Activated naive CD8-positive, alpha-beta T cell treated with anti-CD3 and anti-CD28 coated beads, Interleukin-2, amount 50 U/mL, for 24 hours (primary cell): Measurements from ENCODE around the gene NCAPD2.
A peak's percentile ranks its signal among the peaks of the same experiment; 100 is the strongest.

ENCODE experiments used
- ATAC-seq: fragments of 150-1000 bp; cut with Tn5 transposase; one replicate; pipeline ENCODE4 v1.10.0; 2021
- DNase-seq: peaks from one replicate; pipeline ENCODE4 v3.0.0; 2021
- H3K27ac Mint-ChIP-seq: one replicate; pipeline ENCODE4 v1.8.0; 2021; ENCODE audit warnings: mild to moderate bottlenecking, mixed read lengths
- H3K27me3 Mint-ChIP-seq: one replicate; pipeline ENCODE4 v1.8.0; 2021; ENCODE audit warnings: mixed read lengths
- H3K36me3 Mint-ChIP-seq: one replicate; pipeline ENCODE4 v1.8.0; 2021; ENCODE audit warnings: low read depth, mixed read lengths
- H3K4me1 Mint-ChIP-seq: one replicate; pipeline ENCODE4 v1.8.0; 2021; ENCODE audit warnings: mixed read lengths
- H3K4me3 Mint-ChIP-seq: one replicate; pipeline ENCODE4 v1.8.0; 2021; ENCODE audit warnings: mild to moderate bottlenecking, moderate library complexity, mixed read lengths
- H3K9me3 Mint-ChIP-seq: one replicate; pipeline ENCODE4 v1.8.0; 2021; ENCODE audit warnings: mixed read lengths

NCAPD2 gene

GRCh38 chr12:6538420-6539313, 44.8 kb downstream of the NCAPD2 start:
- Mint-ChIP-seq H3K9me3 (no peaks in the 10 kb centered on the region), H3K4me3 (peak overlapping the region; percentile 97), H3K36me3 (peaks cover 49% of the 10 kb centered on the region), H3K27ac (peak overlapping the region; percentile 100), H3K27me3 (peaks cover 3% of the 10 kb centered on the region), H3K4me1 (peaks cover 68% of the 10 kb centered on the region)
- ATAC-seq: peak; percentile 4
- DNase-seq: peak; percentile 53

DNA sequence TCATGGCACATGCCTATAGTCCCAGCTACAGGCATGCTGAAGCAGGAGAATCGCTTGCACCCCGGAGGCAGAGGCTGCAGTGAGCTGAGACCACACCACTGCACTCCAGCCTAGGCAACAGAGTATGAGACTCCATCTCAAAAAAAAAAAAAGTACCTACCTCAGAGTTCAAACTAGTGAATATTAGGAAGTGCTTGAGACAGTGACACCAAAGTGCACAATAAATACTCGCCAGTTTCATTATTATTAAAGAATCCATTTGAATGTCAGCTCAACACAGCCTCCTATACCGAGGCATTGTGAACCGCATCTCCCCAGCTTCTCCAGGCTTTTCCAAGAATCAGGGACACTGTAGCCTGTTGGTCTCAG, 45.4 kb downstream of the NCAPD2 start:
- Mint-ChIP-seq H3K4me1 (peaks cover 64% of the 10 kb centered on the region), H3K9me3 (no peaks in the 10 kb centered on the region), H3K4me3 (peak overlapping the region; percentile 97), H3K27ac (peak overlapping the region; percentile 100), H3K27me3 (peaks cover 3% of the 10 kb centered on the region), H3K36me3 (peaks cover 46% of the 10 kb centered on the region)
- DNase-seq (no peak), ATAC-seq (peak; percentile 4)

- peak; percentile 23 for DNase-seq
- peaks cover 3% of the 10 kb centered on the region for H3K27me3 Mint-ChIP-seq
- H3K4me1 Mint-ChIP-seq: peaks cover 63% of the 10 kb centered on the region
- H3K4me3 Mint-ChIP-seq: peak overlapping the region; percentile 97
- ATAC-seq: peak; percentile 1
- H3K36me3 Mint-ChIP-seq: peaks cover 43% of the 10 kb centered on the region
- no peaks in the 10 kb centered on the region for H3K9me3 Mint-ChIP-seq
- H3K27ac Mint-ChIP-seq: peak overlapping the region; percentile 100
These were observed 45.8 kb downstream of the NCAPD2 start for GRCh38 chr12:6539707-6540134.

DNA sequence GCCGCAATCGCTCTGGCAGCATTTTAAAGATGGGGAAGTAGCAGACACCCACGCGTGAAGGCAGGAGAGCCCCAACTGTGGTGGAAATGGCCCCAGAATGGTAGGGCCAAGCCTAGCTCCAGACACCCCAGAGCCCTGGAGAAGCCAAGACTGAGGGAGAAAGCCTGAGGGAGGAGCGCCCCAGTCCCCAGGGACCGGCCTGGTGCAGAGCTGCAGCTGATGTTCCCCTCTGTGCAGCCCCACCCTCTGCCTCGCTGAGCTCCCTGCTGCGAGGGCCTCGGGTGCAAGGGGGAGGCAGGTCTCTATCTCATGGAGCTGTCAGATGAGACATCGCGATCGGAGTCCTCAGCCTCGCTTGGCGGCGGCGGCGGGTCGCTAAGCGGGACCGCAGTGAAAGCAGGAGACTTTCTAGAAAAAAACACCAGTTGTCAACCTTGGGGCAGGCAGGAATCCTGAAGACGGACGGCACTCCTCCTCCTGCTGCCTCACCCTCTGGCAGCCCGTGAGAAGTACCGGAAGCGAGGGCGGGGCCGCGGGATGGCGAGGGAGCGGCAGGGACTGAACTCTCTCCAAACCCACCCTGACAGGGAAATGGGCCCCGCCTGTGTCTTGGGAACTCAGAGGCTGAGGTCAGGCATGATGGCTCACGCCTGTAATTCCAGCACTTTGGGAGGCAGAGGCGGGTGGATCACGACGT, 46.4 kb downstream of the NCAPD2 start:
- ATAC-seq (peak; percentile 9), DNase-seq (peak; percentile 65)
- Mint-ChIP-seq H3K9me3 (no peaks in the 10 kb centered on the region), H3K27me3 (peaks cover 2% of the 10 kb centered on the region), H3K27ac (peak overlapping the region; percentile 100), H3K4me3 (peak overlapping the region; percentile 97), H3K4me1 (peaks cover 58% of the 10 kb centered on the region), H3K36me3 (peaks cover 37% of the 10 kb centered on the region)

DNA sequence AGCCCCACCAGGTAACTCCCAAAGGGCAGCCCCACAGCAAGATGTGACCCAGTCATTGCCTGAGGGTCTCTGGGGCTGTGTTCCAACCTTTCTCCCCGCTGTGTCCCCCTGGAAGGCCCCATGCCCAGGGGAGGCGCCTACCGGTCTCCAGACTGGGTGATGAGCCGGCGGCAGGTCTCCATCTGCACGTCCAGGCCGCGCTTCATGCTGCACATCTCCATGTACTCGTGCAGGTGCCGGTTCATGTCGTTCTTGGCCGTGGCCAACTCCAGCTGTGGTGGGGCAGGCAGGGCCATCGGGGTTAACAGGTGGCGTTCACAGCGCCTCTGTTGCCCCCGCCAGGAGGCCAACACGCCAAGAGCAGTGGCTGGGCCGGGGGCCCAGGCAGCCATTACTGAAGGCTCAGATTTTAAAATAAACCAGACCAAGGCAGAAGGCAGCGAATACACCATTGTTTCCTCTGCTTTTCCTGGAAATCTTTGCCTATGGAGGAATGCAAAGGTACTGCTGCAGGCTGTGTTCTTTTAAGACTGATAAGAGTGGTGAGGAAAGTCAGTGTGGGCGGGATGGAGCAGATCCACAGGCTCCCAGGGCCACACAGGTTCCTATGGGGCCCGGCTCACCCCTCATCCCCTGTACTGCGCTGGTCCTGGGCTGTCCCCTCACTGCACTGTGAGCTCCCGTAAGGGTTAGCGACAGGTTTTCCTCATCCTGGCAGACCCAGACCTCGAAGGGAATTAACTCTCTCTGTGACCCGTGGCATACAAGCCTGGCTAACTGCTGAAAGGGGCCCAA, 47.7 kb downstream of the NCAPD2 start:
- no peaks in the 10 kb centered on the region for H3K27me3 Mint-ChIP-seq
- H3K4me1 Mint-ChIP-seq: peaks cover 48% of the 10 kb centered on the region
- DNase-seq (no peak), ATAC-seq (no peak)
- H3K36me3 Mint-ChIP-seq: peaks cover 32% of the 10 kb centered on the region
- H3K9me3 Mint-ChIP-seq: no peaks in the 10 kb centered on the region
- no peak overlapping the region for H3K27ac Mint-ChIP-seq
- H3K4me3 Mint-ChIP-seq: no peak overlapping the region

DNA sequence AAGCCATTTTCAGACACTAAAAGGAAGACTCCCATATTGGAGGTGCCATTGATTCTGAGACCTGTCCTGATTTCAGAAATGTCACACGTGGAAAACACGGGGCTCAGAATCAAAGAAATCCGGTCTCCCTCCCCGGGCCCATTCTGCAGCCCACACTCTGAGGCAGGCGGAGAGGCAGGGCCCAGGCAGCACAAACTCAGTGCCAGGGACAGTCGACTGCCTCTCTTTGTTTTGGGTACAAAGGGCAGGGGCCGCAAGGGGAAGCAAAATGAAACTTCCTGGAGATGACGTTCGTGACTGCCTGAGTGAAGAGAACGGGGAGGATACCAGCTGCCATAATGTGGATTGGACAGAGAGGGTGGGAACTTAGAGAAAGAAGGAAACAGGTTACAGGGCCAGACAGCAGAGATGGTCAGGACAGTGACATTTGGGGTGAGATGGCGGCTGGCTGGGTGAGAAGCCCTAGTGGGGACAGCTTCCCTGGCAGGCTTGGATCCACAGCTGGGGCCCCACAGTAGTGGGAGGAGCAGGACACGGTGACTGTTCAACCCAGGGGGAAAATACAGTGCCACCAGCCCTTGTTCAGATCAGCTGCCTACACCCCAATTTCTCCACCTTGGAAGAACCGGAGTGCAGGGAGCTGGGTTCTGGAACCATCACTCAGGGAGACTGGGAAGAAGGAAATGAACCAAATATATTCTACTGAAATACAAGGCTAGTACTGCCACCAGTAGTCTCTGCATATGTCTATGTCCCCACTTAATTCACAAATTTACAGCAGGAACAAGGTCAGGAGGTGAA, 48.5 kb downstream of the NCAPD2 start:
- Mint-ChIP-seq H3K27ac (no peak overlapping the region), H3K4me3 (peak overlapping the region; percentile 29), H3K4me1 (peaks cover 39% of the 10 kb centered on the region), H3K9me3 (no peaks in the 10 kb centered on the region), H3K27me3 (no peaks in the 10 kb centered on the region), H3K36me3 (peaks cover 28% of the 10 kb centered on the region)
- no peak for ATAC-seq
- DNase-seq: no peak

GRCh38 chr12:6546016-6546415, 52.1 kb downstream of the NCAPD2 start:
- H3K27me3 Mint-ChIP-seq: no peaks in the 10 kb centered on the region
- no peak overlapping the region for H3K27ac Mint-ChIP-seq
- no peak overlapping the region for H3K4me3 Mint-ChIP-seq
- peaks cover 8% of the 10 kb centered on the region for H3K4me1 Mint-ChIP-seq
- ATAC-seq (no peak), DNase-seq (no peak)
- peaks cover 11% of the 10 kb centered on the region for H3K36me3 Mint-ChIP-seq
- no peaks in the 10 kb centered on the region for H3K9me3 Mint-ChIP-seq

DNA sequence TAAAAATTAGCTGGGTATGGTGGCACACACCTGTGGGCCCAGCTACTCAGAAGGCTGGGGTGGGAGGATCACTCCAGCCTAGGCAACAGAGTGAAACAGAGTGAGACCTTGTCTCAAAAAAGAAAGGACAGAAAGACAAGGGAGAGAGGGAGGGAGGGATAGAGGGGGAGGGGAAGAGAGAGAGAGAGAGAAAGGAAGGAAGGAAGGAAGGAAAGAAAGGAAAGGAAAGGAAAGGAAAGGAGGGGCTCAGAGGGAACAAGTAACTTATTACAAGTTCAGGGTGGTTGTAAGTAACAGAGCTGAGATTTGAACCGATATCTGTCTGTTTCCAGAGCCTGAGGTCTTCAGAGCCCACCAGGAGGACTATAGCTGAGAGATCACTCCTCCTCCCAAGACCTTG, 53.7 kb downstream of the NCAPD2 start:
- peaks cover 5% of the 10 kb centered on the region for H3K4me1 Mint-ChIP-seq
- H3K9me3 Mint-ChIP-seq: no peaks in the 10 kb centered on the region
- DNase-seq (no peak), ATAC-seq (no peak)
- H3K36me3 Mint-ChIP-seq: peaks cover 11% of the 10 kb centered on the region
- H3K27me3 Mint-ChIP-seq: no peaks in the 10 kb centered on the region
- H3K4me3 Mint-ChIP-seq: no peak overlapping the region
- no peak overlapping the region for H3K27ac Mint-ChIP-seq

DNA sequence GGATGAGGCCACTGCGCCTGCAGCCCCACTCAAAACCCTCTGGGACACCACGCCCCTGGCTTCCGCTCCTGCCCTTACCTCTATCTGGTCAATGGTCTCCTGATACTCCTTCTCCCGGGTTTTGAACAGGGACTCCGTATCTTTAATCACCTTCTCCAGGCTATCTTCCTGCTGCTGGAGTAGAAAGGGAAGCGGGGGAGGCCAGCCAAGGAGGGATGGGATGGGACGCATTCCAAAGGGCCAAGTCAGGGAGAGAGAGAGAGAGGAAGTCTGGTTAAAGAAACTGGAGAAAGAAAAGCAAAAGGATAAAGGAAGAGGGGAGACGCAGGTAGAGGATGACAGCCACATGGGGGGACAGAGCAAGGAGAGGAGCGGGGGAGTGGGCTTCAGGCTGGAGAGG, 54.1 kb downstream of the NCAPD2 start:
- no peak for DNase-seq
- Mint-ChIP-seq H3K9me3 (no peaks in the 10 kb centered on the region), H3K36me3 (peaks cover 11% of the 10 kb centered on the region), H3K4me3 (no peak overlapping the region), H3K4me1 (peaks cover 10% of the 10 kb centered on the region), H3K27me3 (no peaks in the 10 kb centered on the region), H3K27ac (no peak overlapping the region)
- ATAC-seq: no peak

GRCh38 chr12:6548556-6548955, 54.7 kb downstream of the NCAPD2 start:
- DNase-seq (no peak), ATAC-seq (no peak)
- H3K9me3 Mint-ChIP-seq: no peaks in the 10 kb centered on the region
- H3K27ac Mint-ChIP-seq: no peak overlapping the region
- peaks cover 11% of the 10 kb centered on the region for H3K36me3 Mint-ChIP-seq
- no peak overlapping the region for H3K4me3 Mint-ChIP-seq
- H3K27me3 Mint-ChIP-seq: no peaks in the 10 kb centered on the region
- H3K4me1 Mint-ChIP-seq: peaks cover 15% of the 10 kb centered on the region

- no peak for ATAC-seq
- no peak overlapping the region for H3K27ac Mint-ChIP-seq
These were observed 55.2 kb downstream of the NCAPD2 start for GRCh38 chr12:6548966-6549683.

GRCh38 chr12:6549684-6550151, 55.8 kb downstream of the NCAPD2 start:
- DNase-seq (no peak), ATAC-seq (no peak)
- peaks cover 12% of the 10 kb centered on the region for H3K36me3 Mint-ChIP-seq
- no peaks in the 10 kb centered on the region for H3K9me3 Mint-ChIP-seq
- no peaks in the 10 kb centered on the region for H3K27me3 Mint-ChIP-seq
- H3K4me3 Mint-ChIP-seq: no peak overlapping the region
- H3K4me1 Mint-ChIP-seq: peaks cover 27% of the 10 kb centered on the region
- no peak overlapping the region for H3K27ac Mint-ChIP-seq

More at GRCh38 chr12:6548966-6549683, 55.2 kb downstream of the NCAPD2 start:
- no peak overlapping the region for H3K4me3 Mint-ChIP-seq
- peaks cover 21% of the 10 kb centered on the region for H3K4me1 Mint-ChIP-seq
- no peaks in the 10 kb centered on the region for H3K9me3 Mint-ChIP-seq
- H3K27me3 Mint-ChIP-seq: no peaks in the 10 kb centered on the region
- no peak for DNase-seq
- peaks cover 11% of the 10 kb centered on the region for H3K36me3 Mint-ChIP-seq

DNA sequence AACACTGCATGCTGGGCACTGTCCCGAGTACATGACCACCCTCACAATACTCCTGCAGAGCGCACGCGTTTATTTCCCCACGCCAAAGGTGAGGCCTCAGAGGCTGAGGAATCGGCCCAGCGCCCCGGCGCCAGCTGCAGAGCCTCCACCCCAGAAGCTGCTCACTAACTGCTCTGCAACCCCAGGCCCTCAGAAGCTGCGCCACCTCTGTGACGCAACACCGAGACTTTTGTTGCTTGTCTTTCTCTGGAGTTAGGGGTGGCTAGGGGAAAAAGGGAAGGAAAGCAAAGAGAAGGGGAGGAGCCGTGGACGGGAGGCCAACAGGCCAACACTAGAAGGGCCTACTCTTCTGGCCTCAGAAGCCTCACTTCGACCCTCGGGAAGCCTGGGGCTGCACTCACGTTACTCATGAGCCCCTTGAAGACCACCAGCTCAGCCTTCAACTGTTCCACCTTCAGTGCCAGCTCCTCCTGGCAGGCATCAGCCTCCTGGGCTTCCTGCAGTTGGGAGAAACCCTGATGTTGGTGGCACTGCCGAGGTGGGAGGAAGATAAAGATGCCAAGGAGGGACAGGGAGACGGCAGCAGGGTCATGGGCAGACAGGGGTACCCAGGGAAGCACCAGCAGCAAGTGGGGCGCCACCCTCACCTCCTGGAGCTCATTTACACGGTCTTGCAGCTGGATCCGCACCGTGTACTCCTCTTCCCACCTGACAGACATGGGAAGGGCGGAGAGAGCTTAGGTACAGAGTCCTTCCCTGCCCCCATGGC, 56.6 kb downstream of the NCAPD2 start:
- ATAC-seq (no peak), DNase-seq (no peak)
- Mint-ChIP-seq H3K36me3 (peaks cover 16% of the 10 kb centered on the region), H3K27me3 (no peaks in the 10 kb centered on the region), H3K27ac (no peak overlapping the region), H3K4me3 (no peak overlapping the region), H3K4me1 (peaks cover 32% of the 10 kb centered on the region), H3K9me3 (no peaks in the 10 kb centered on the region)
